HEK293T (cell line): ENCODE measurements around the gene C1orf226.

Experiments used
- CTCF ChIA-PET: fragments of 350-600 bp; formaldehyde crosslinking; extraction: SDS; loops from one replicate; lab custom pipeline; 2021; ENCODE audit warnings: antibody characterized with exemption, inconsistent platforms; lab: Yijun Ruan, JAX
- POLR2A ChIA-PET: fragments of 350-600 bp; formaldehyde crosslinking; extraction: SDS; loops from one replicate; lab custom pipeline; 2020; ENCODE audit warnings: antibody characterized with exemption, inconsistent platforms; lab: Yijun Ruan, JAX
- DNase-seq: peaks from one replicate; pipeline ENCODE4 v3.0.0; 2012; ENCODE audit warnings: mixed read lengths; ENCODE audit errors: extremely low spot score
- ARNT ChIP-seq: fragments of 450-650 bp; IDR thresholded peaks from 2 replicates; pipeline ENCODE4 v1.6.1; 2017; ENCODE audit warnings: mild to moderate bottlenecking
- BHLHE40 ChIP-seq: fragments of 450-650 bp; IDR thresholded peaks from 2 replicates; pipeline ENCODE4 v1.6.1; 2016; ENCODE audit warnings: mild to moderate bottlenecking, moderate library complexity, borderline replicate concordance
- CTBP1 ChIP-seq: fragments of 450-650 bp; IDR thresholded peaks from 2 replicates; pipeline ENCODE4 v1.6.1; 2016; ENCODE audit warnings: borderline replicate concordance
- ELF4 ChIP-seq: fragments of 450-650 bp; IDR thresholded peaks from 2 replicates; pipeline ENCODE4 v1.6.1; 2017; ENCODE audit warnings: antibody characterized with exemption
- FOXA1 ChIP-seq: fragments of 450-650 bp; IDR thresholded peaks from 2 replicates; pipeline ENCODE4 v1.6.1; 2016; ENCODE audit warnings: mild to moderate bottlenecking
- FOXK2 ChIP-seq: fragments of 450-650 bp; IDR thresholded peaks from 2 replicates; pipeline ENCODE4 v1.6.1; 2016; ENCODE audit warnings: mild to moderate bottlenecking
- FOXM1 ChIP-seq: fragments of 450-650 bp; IDR thresholded peaks from 2 replicates; pipeline ENCODE4 v1.6.1; 2017; ENCODE audit warnings: mild to moderate bottlenecking, borderline replicate concordance
- HDGF ChIP-seq: fragments of 450-650 bp; IDR thresholded peaks from 2 replicates; pipeline ENCODE4 v1.6.1; 2017; ENCODE audit warnings: antibody characterized with exemption, borderline replicate concordance
- L3MBTL2 ChIP-seq: fragments of 450-650 bp; conservative IDR thresholded peaks from 2 replicates; pipeline ENCODE4 v1.6.1; 2016; ENCODE audit warnings: mild to moderate bottlenecking
- LEF1 ChIP-seq: fragments of 450-650 bp; IDR thresholded peaks from 2 replicates; pipeline ENCODE4 v1.6.1; 2017; ENCODE audit warnings: mild to moderate bottlenecking, borderline replicate concordance
- NFRKB ChIP-seq: fragments of 450-650 bp; IDR thresholded peaks from 2 replicates; pipeline ENCODE4 v1.6.1; 2016; ENCODE audit warnings: mild to moderate bottlenecking, moderate library complexity
- PKNOX1 ChIP-seq: fragments of 450-650 bp; IDR thresholded peaks from 2 replicates; pipeline ENCODE4 v1.6.1; 2016
- SP1 ChIP-seq: fragments of 450-650 bp; IDR thresholded peaks from 2 replicates; pipeline ENCODE4 v1.6.1; 2017
- SUZ12 ChIP-seq: fragments of 450-650 bp; IDR thresholded peaks from 2 replicates; pipeline ENCODE4 v1.6.1; 2016; ENCODE audit warnings: mild to moderate bottlenecking
- TARDBP ChIP-seq: fragments of 450-650 bp; IDR thresholded peaks from 2 replicates; pipeline ENCODE4 v1.6.1; 2016
- ZNF384 ChIP-seq: fragments of 450-650 bp; IDR thresholded peaks from 2 replicates; pipeline ENCODE4 v1.6.1; 2016

Gene C1orf226

GRCh38 chr1:162385702-162386101 is 4.2 kb downstream of the C1orf226 start:
- TF ChIP-seq ELF4 (no peak), L3MBTL2 (no peak), PKNOX1 (no peak), FOXK2 (no peak), FOXA1 (no peak), LEF1 (no peak), CTBP1 (no peak), SUZ12 (no peak), BHLHE40 (no peak), SP1 (no peak), HDGF (no peak), NFRKB (no peak), ZNF384 (no peak), ARNT (no peak), FOXM1 (no peak), TARDBP (no peak)
- DNase-seq: no peak
- CTCF ChIA-PET: no interaction called here
- POLR2A ChIA-PET: no interaction called here

- CTCF ChIA-PET: no interaction called here
- POLR2A ChIA-PET: no interaction called here
- no peak for DNase-seq
Measured at GRCh38 chr1:162386292-162387225, 5.0 kb downstream of the C1orf226 start.

GRCh38 chr1:162387226-162388082 is 5.9 kb downstream of the C1orf226 start:
- POLR2A ChIA-PET: no interaction called here
- no peak for DNase-seq
- no peak for TF ChIP-seq FOXK2
- TF ChIP-seq SUZ12: no peak
- no peak for TF ChIP-seq LEF1
- no peak for TF ChIP-seq HDGF
- TF ChIP-seq L3MBTL2: no peak; the same call in 1 of the 2 replicates
- no peak for TF ChIP-seq ZNF384
- TF ChIP-seq SP1: no peak
- TF ChIP-seq BHLHE40: no peak
- TF ChIP-seq PKNOX1: no peak
- CTCF ChIA-PET: no interaction called here

More at GRCh38 chr1:162386292-162387225, 5.0 kb downstream of the C1orf226 start:
- no peak for TF ChIP-seq ARNT
- no peak for TF ChIP-seq ZNF384
- no peak for TF ChIP-seq SUZ12
- no peak for TF ChIP-seq BHLHE40
- no peak for TF ChIP-seq SP1
- TF ChIP-seq PKNOX1: no peak

- POLR2A ChIA-PET: no interaction called here
- no peak for DNase-seq
- CTCF ChIA-PET: no interaction called here
- TF ChIP-seq NFRKB (no peak), ZNF384 (no peak)
Measured at GRCh38 chr1:162388083-162388594, 6.6 kb downstream of the C1orf226 start.

- POLR2A ChIA-PET: no interaction called here
- CTCF ChIA-PET: interaction anchor here (0.6 kb wide), 1 partner anchor 116 kb away, joined by 3 read pairs; no protein-coding TSS in a partner anchor
- TF ChIP-seq ARNT (no peak), SP1 (no peak), ELF4 (no peak), BHLHE40 (no peak), PKNOX1 (no peak), L3MBTL2 (no peak)
- no peak for DNase-seq
Measured at GRCh38 chr1:162388615-162389014, 7.1 kb downstream of the C1orf226 start.
